Stimulated activated CD8-positive, alpha-beta memory T cell treated with anti-CD3 and anti-CD28 coated beads, Interleukin-2, amount 100 ng/mL, for 48 hours (primary cell): Measurements from ENCODE around the gene IDH1.
"Not testable (repeated sequence)": the region's sequence is repeated elsewhere in the genome, so short reads cannot be mapped to it uniquely, and the experiment has no call there.

Experiments
- DNase-seq, 2 donors: peaks; one replicate each; pipeline ENCODE4 v3.0.0-alpha.2; 2020; ENCODE audit warnings: low read depth in 2 of 2

Gene IDH1

DNA sequence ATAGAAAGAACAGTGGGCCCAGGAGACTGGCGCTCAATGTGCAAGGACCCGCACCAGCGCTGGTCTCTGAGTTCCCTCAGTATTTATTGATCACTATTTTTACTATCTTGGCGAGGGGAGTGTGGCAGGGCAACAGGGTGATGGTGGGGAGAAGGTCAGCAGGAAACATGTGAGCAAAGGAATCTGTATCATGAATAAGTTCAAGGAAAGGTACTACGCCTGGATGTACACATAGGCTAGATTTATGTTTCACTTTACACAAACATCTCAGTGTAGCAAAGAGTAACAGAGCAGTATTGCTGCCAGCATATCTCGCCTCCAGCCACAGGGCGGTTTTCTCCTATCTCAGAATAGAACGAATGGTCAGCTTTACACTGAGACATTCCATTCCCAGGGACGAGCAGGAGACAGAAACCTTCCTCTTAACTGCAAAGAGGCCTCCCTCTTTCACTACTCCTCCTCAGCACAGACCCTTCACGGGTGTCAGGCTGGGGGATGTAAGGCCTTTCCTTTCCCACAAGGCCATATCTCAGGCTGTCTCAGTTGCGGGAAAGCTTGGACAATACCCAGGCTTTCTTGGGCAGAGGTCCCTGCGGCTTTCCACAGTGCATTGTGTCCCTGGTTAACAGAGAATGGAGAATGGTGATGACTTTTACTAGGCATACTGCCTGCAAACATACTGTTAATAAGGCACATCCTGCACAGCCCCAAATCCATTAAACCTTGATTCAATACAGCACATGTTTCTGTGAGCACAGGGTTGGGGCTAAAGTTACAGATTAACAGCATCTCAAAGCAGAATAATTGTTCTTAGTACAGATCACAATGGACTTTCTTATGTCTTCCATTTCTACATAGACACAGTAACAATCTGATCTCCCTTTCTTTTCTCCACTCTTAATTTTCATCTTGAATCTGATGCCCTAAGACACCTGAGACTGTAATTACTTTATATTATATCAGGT, 2.3 kb upstream of the IDH1 start:
- not testable (repeated sequence) for DNase-seq

DNA sequence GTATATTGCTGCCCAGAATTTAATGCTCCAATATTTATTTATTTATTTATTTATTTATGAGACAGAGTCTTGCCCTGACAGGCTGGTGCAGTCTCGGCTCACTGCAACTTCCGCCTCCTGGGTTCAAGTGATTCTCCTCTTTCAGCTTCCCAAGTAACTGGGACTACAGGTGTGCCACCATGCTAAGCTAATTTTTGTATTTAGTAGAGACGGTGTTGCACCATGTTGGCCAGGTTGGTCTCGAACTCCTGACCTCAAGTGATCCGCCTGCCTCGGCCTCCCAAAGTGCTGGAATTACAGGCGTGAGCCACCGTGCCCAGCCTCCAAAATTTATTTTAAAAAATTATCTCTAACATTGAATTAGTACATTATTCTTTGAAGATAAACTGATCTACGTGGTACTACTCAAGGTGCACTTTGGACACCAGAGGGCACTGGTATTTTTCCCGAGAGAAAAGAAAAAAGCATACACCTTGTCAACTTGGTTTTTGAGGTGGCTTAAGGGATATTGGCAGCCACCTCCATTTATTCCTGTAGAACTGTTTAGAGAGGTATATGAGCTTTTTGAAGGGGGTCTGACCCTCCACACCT, 1.4 kb upstream of the IDH1 start:
- no peak for DNase-seq

DNA sequence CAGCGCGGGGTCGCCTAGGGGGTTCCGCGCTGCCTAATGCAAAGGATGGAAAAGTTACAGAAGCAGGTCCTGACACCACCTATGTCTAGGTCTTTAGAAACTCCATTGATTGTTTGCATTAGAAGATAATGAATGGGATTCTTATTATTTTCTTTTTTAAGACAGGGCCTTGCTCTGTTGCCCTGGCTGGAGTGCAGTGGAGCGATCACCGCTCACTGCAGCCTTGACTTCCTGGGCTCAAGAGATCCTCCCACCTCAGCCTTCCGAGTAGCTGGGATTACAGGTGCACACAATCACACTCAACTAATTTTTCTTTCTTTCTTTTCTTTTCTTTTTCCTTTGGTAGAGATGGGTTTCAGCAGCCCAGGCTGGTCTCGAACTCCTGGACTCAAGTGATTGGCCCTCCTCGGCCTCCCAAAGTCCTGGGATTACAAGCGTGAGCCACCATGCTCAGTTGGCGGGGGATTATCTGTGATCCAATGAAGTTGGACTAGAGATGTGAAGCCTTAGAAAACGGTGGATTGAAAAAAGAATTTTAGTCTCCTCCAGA, 761 bp upstream of the IDH1 start:
- no peak for DNase-seq

DNA sequence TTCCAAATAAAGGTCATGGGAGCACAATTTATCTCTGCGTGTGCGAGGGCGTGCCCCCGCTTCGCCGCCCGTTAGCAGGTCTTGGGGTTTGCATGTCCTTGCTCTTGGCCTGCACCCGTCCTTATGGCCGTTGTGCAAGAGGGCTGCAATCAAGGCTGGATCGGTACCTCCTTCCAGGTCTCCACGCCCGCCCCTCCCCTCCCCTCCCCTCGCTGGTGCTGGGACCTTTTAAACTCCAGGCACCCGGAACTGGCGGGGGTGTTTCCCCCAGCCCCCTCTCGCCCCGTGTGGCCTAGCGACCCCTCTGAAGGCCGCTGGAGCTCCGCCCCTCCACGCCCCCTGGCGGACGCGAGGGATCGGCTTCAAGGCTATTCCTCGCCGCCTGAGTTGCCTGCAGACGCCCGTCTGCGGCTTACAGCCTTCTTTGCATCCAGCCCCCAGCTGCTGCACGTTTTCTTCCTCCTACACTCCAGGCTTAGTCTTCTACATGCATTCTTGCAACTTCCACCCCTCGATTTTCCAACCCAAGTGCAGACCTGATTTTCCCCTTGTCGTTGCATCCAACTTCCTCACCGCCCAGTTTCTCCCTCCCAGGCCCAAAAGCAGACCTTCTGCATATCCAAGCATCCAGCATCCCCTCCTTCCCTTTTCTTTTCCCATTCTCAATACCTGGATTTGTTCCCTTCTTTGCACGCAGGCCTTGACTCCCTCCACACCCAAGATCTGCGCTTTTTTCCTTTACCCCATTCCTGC, 577 bp downstream of the IDH1 start:
- DNase-seq = peak; percentile 66 to 71

DNA sequence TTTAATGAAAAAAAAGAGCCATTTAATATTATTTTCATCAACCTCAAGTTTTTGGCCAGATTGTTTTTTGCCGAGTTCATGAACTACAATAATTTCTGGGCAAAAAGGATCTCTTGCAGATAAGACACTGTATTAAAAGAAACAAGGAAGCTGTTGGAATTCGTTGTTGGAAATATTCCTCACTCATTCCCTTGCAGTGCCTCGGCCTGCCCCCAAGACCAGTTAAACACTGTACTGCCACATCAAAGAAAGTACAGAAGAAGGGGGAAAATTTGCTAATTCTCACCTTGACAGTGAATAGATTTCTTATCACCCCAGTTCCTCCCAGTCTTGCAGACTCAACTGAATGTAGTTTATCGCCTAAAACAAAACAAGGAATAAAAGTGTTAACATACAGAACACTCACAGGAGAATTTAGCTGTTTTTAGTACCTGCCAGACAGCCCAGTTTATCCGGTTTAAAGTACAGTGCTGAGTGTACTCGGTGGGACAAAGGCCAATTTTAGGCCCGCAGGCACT, 1.2 kb downstream of the IDH1 start:
- DNase-seq = no peak

DNA sequence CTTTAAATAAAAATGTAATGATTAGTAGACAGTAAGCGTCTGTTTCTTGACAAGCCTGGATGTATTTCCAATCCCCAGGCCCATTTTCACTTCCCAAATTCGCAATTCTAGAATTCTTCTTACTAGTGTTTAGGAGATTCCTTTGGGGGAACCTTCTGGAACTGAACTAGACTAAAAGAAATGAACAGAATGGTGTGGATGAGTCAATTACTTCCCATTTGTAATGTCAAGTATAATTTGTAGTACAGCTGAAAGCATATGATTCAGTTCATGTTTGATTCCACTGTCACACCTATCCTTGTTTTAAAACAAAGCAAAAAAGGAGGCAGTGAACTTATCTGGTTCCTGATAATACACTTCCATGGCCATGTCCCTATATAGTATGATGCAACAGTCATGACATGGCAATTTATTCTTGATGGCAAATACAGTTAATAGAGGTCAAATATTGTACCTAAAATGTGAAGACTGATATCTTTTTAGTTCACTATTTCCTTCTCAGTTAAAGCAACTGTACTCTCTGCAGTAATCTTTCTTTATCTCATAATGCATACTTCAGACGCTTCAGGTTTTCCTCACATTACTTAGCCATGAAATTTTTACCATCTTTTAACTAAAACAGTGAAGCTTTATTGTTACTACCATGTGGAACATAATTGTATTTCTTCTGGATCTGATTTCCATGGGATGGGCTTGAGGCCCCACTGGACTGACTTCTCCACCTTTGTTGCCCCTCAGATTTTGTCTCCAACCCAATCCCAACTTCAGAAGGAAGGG, 2.0 kb downstream of the IDH1 start:
- no peak for DNase-seq

DNA sequence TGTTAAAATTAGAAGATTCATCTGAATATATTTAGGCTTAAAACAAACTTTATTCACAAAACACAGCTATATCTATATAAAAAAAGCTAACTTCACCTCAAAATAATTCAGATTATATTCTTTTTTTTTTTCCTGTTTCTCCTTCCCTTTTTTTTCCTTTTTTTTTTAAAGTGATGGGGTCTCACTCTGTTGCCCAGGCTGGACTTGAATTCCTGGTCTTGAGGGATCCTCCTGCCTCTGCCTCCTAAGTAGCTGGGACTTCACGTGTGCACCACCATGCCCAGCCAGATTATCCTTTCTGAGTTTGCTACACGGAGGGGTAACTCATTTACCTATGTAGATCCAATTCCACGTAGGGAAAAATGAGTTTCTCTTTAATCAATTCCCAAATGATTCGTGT, 3.8 kb downstream of the IDH1 start:
- DNase-seq = no peak

DNA sequence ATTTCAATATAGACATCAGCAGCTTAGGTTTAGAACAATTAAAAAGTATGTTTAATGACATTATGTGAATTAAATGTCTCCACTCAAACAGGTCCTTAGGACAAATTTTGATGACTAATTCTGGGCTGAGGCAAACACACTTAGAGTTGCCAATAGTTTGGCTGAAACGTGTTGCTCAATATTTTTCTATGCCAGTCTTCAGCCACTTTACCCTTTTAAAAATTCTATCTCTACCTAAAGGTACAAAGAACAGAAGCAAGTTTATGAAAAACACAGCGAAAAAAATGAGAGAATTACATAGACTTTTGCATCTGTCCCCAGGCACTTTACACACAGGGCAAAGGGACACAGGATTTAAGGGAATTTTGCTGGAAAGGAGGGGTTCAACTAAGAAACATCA, 4.5 kb downstream of the IDH1 start:
- no peak for DNase-seq

DNA sequence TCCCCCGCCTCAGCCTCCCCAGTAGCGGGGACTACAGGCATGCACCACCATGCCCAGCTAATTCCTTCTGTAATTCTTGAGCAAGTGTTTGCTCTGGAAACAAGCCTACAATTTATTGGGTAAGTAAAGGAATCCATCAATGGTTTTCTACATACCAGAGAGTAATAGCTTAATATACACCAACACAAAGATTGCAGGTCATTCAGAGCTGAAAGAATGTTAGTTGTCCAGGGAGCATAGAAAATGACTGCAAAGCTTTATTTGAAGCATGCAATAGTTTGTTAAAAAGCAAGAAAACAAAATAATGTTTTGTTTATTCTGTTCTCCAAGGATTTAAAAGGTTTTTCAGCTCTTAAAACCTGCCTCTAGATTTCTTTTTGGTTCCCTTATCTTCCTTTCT, 5.6 kb downstream of the IDH1 start:
- no peak for DNase-seq

DNA sequence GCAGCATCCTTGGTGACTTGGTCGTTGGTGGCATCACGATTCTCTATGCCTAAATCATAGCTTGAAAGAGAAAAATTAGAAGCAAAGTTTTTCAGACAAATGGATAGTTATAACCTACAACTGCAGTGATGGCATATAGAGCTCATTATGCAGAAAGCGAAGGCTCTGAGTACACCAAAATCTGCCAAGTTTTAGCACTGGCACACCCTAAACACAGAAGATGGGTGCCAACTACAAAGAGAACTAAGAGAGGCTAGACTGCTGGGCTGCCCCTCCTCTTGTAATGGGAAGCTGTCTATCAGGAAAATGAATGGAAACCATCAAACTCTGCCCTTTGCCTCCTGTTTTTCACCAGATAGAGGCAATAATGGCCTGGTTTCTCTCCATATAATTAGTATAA, 6.3 kb downstream of the IDH1 start:
- no peak for DNase-seq

DNA sequence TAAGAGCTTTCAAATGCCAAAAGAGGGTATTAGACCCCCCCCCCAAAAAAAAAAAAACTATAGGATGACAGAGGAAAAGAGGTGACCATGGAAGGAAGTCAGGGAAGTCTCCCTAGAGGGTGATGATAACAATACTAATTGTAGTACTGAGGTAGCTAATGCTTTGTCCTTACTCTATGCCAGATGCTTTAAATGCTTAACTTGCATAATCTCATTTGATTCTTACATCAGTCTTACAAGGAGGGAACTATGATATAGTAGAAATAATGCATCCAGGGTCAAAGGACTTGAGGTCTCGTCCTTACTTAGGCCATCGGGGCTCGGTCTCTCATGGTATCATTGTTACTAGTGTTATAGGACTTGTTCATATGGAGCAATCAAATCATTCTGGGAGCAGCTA, 9.1 kb downstream of the IDH1 start:
- no peak for DNase-seq

DNA sequence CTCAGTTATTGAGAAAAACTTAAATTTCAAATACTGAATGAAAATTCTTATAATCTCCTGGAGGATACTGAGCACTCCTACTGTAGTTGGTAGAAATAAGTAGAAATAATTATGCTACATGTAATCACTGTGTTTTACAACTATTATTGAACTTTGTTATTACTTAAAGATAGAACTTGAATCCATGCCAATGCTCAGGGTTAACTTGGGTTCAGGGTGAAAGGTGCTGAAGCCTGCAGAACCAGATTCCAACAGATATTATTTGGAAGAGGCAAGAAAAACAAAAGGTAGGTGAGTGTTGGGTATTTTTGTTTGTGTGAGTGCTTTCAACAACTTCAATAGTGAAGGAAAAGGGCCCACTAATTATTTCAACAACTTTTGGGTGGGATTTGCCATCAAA, 10.4 kb downstream of the IDH1 start:
- no peak for DNase-seq

DNA sequence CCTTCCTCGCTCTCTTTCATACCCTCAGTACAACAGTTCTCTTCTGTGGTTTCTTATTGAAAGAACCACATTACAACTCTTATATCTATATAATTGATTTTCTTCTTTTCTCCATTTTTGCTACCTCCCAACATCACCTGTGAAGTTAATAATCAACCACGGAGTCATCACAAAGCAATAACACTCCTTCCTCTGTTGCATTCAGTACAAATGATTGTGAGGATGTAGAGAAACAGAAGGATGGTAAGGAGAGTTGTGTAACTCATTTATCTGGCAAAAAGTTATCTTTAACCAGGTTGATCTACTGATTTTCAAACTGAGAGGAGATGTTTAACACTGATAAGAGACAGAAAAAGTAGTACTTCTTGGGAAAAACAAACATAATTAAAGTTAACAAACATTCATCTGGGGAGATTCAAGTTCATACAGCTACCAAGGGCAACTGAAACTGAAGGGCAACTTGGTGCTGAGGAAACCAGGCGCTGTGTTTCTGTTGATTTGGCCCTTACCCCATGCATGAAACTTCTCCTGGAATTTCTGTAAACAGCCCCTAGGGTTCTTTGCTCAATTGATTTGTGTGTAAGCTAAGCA, 14.2 kb downstream of the IDH1 start:
- DNase-seq = no peak

DNA sequence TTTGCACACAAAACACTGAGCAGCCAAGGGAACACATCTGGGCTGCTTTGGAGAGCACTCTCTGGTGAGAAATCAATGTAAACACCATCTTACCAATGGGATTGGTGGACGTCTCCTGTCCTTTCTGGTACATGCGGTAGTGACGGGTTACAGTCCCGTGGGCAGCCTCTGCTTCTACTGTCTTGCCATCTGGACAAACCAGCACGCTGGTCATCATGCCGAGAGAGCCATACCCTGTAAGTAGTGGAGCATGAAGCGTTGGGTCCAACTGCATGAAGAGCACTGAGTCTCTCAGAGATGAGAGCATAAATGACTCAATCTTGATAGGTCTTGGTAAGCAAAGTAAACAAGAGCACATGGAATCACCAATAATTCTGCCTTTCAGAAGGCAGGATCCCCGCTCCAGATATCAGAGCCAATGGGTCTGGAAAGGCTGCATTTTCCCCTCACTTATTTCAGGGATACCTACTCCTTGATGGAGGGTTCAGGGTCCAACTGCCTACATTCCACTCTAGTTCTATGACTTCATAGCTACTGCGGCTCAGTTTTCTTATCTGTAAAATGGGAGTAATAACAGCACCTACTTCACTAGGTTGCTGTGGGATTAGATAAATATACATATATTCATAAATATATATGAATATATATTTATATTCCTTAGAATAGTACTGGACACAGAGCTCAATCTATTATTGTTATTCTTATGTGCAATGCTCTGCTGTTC, 14.9 kb downstream of the IDH1 start:
- DNase-seq = no peak

DNA sequence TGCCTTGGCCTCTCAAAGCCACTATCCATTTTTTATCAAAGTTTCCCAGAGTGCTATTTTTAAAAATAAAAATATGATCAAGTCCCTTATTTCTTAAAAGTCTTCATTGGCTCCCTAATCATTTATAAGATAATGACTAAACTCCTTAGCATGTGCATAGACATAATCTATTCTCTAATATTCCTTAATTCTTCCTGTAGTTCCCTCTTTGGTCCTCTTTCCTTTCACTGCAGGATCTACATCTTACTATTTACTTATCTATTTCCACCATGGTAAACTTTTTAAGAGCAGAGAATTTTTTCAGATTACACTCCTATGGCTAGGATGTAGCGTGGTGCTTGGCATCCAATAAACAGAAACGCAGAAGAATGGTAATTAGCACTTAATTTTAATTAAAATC, 19.0 kb downstream of the IDH1 start:
- DNase-seq = no peak

DNA sequence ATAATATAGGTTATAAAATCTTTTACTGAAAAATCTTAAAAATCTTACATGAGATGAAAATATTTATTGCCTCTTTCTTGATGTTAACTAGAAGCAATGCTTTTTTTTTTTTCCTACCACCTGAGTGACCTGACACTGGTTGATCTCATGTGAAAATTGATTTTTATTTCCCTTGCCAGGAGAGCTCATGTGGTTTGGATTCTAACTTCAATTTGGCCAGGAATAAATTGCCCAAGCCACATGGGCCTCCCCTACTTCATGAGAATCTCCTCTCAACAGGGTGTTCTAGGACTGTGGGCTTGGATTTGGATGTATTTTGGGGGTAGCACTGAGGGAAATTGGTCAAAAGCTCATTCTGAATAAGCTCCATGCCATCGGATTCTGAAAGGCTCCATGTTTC, 20.1 kb downstream of the IDH1 start:
- DNase-seq = no peak

DNA sequence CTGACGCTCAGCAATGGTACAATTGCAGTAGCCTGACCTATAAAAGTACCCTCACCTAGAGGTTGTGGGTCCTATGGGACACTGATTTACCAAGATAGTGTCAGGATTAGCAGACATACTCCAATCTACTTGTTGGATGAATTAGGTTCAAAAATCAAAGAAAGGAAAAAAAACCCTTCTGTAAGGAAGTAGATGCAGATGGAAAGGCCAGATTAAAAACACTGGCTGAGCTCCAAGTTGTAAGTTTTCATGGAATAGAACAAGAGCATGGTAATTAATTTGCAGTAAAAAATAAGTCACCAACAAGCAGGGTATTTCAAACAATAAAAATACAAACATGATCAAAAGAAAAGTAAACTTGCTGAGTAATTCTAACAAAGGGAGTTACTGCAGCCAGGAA, 26.4 kb downstream of the IDH1 start:
- no peak for DNase-seq

DNA sequence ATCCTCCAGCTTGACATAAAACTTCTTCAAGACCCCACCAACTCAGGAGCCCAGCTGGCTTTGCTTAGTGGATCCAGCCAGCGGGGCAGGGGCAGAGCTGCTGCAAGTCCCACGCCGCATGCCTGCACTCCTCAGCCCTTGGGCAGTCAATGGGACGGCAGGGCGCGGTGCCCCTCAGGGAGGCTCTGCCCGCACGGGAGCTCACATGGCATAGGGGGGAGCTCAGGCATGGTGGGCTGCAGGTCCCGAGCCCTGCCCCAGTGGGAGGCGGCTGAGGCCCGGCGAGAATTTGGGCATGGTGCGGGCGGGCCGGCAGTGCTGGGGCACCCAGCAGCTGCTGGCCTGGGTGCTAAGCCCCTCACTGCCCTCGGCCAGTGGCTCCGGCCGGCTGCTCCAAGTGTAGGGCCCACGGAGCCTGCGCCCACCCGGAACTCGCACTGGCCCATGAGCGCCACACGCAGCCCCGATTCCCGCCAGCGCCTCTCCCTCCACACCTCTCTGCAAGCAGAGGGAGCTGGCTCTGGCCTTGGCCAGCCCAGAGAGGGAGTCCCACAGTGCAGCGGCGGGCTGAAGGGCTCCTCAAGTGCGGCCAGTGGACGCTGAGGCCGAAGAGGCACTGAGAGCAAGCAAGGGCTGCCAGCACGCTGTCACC, 27.2 kb downstream of the IDH1 start:
- DNase-seq = no peak

DNA sequence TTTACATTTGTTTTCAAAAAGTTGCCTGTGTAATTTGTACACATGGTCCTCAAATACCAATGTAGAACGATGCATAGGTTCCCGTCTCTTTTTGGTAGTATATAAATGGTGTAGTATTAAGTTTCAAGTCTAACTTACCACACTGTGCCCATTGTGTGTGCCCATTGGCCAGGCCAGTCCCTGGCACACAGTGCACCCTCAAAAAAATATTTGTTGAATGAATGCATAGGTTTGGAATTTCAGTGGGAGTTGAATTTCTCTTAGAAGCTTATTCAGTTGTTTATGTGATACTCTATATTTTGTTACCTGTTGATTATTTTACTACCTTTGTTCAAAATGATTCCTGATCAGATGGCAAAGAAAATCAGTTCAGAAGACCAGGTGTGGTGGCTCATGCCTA, 30.1 kb downstream of the IDH1 start:
- DNase-seq = no peak

DNA sequence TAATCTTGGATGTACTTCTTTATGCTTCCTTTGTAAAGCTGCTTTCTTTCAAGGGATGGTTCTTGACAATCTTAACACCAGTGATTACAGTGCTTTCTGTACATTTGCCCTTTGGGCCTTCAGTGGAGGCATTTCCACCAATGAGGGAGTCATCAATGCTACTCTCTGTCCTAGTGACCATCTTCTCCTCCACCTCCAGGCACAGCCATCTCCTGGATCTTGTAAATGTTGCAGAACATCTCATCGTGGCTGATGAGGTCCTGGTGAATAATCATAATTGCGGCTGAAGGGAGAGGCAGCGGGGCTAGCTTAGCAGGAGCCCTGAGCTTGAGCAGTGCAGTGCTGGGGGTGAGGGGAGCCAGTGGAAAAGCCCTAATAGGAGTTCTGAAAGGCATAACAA, 32.5 kb downstream of the IDH1 start:
- DNase-seq = no peak
